B cell (primary cell): Measurements from ENCODE around the gene PTPN20. TPM values are rescaled to one million over a fixed set of nuclear protein-coding genes. Genes with fewer than 3 reads are reported as not detected.

Source experiments
- ATAC-seq: fragments of 200-7000 bp; cut with Tn5 transposase; one replicate; pipeline ENCODE4 v1.10.0; 2021; ENCODE audit warnings: low read depth, mild to moderate bottlenecking, moderate number of reproducible peaks, moderate library complexity
- CTCF ChIA-PET: fragments of 350-600 bp; sonication (Branson Sonifier 250); formaldehyde crosslinking; loops from one replicate; lab custom pipeline; 2021; ENCODE audit warnings: antibody characterized with exemption, inconsistent platforms; lab: Charles Lee
- POLR2A ChIA-PET: fragments of 350-600 bp; sonication (Branson Sonifier 250); formaldehyde crosslinking; loops from one replicate; lab custom pipeline; 2021; ENCODE audit warnings: antibody characterized with exemption; lab: Charles Lee
- DNase-seq: peaks from one replicate; pipeline ENCODE4 v3.0.0; 2013
- H2AFZ ChIP-seq: 2 replicates; pipeline ENCODE4 v1.6.1; 2012; ENCODE audit warnings: mild to moderate bottlenecking, low read depth, low read length; ENCODE audit not compliant: insufficient read depth, poor library complexity, severe bottlenecking
- H3K27ac ChIP-seq, 2 donors: 1 replicate in 1 of 2; 2 replicates in 1 of 2; pipeline ENCODE4 v1.5.1; 2012 to 2013; ENCODE audit warnings: low read length in 2 of 2, mild to moderate bottlenecking in 2 of 2, moderate library complexity in 1 of 2
- H3K27me3 ChIP-seq, 4 experiments: fragments of 200-600 bp in 1 of 4; sonication (generic) in 1 of 4; replicated peaks in 1 of 4; 1 replicate in 2 of 4; 2 replicates in 2 of 4; pipeline versions ENCODE4 v1.6.1 to v1.7.0; 2013 to 2016; ENCODE audit warnings: low read length in 3 of 4, mild to moderate bottlenecking in 2 of 4, mixed read lengths in 1 of 4, moderate library complexity in 1 of 4; ENCODE audit not compliant: insufficient read depth in 4 of 4, control insufficient read depth in 3 of 4; ENCODE audit errors: control extremely low read depth in 1 of 4
- H3K36me3 ChIP-seq, 2 experiments: replicated peaks in 1 of 2; 1 replicate in 1 of 2; 2 replicates in 1 of 2; pipeline versions ENCODE4 v1.6.1 to v1.7.1; 2013; ENCODE audit warnings: low read length in 1 of 2; ENCODE audit not compliant: insufficient read depth in 2 of 2, control insufficient read depth in 1 of 2; ENCODE audit errors: control extremely low read depth in 1 of 2, extremely low read depth in 1 of 2
- H3K4me1 ChIP-seq, 2 donors: fragments of 200-600 bp in 1 of 2; sonication (generic) in 1 of 2; 1 replicate in 1 of 2; 2 replicates in 1 of 2; pipeline versions ENCODE4 v1.5.1 to v1.6.1; 2013 to 2017; ENCODE audit warnings: low read length in 2 of 2; ENCODE audit not compliant: control insufficient read depth in 2 of 2, insufficient read depth in 2 of 2
- H3K4me2 ChIP-seq: replicated peaks from 2 replicates; pipeline ENCODE3; 2012; ENCODE audit warnings: mild to moderate bottlenecking, low read depth, low read length; ENCODE audit not compliant: poor library complexity, severe bottlenecking
- H3K4me3 ChIP-seq, 5 experiments: fragments of 200-600 bp in 1 of 5; sonication (generic) in 1 of 5; 1 replicate in 3 of 5; 2 replicates in 2 of 5; pipeline versions ENCODE4 v1.5.1 to v1.7.0; 2011 to 2016; ENCODE audit warnings: low read length in 4 of 5, mild to moderate bottlenecking in 4 of 5, low read depth in 2 of 5, control low read depth in 1 of 5, moderate library complexity in 1 of 5; ENCODE audit not compliant: insufficient read depth in 1 of 5; ENCODE audit errors: control extremely low read depth in 1 of 5, extremely low read depth in 1 of 5
- H3K79me2 ChIP-seq: fragments of 200-600 bp; sonication (generic); one replicate; pipeline ENCODE4 v1.6.0; 2016; ENCODE audit warnings: low read length; ENCODE audit not compliant: control insufficient read depth, insufficient read depth
- H3K9ac ChIP-seq: fragments of 200-600 bp; sonication (generic); 2 replicates; pipeline ENCODE4 v1.6.1; 2017; ENCODE audit warnings: mild to moderate bottlenecking, low read length, moderate library complexity
- H3K9me3 ChIP-seq, 3 donors: one replicate each; pipeline versions ENCODE4 v1.6.1 to v1.7.1; 2013; ENCODE audit warnings: low read length in 2 of 3; ENCODE audit not compliant: control insufficient read depth in 2 of 3, insufficient read depth in 1 of 3; ENCODE audit errors: control extremely low read depth in 1 of 3
- H4K20me1 ChIP-seq: 2 replicates; pipeline ENCODE4 v1.6.0; 2012; ENCODE audit warnings: mild to moderate bottlenecking, low read length; ENCODE audit not compliant: insufficient read depth, control insufficient read depth, poor library complexity, severe bottlenecking
- H3K27ac Mint-ChIP-seq: one replicate; pipeline ENCODE4 v1.8.0; 2021; ENCODE audit warnings: mixed read lengths
- H3K27me3 Mint-ChIP-seq: one replicate; pipeline ENCODE4 v1.8.0; 2021; ENCODE audit warnings: mixed read lengths
- H3K4me1 Mint-ChIP-seq: one replicate; pipeline ENCODE4 v1.8.0; 2021; ENCODE audit warnings: mixed read lengths
- H3K4me3 Mint-ChIP-seq: one replicate; pipeline ENCODE4 v1.8.0; 2021; ENCODE audit warnings: mixed read lengths
- H3K9me3 Mint-ChIP-seq: one replicate; pipeline ENCODE4 v1.8.0; 2022; ENCODE audit warnings: mixed read lengths; ENCODE audit not compliant: insufficient read depth
- EZH2 ChIP-seq: IDR thresholded peaks from 2 replicates; pipeline ENCODE4 v1.6.1; 2012; ENCODE audit warnings: borderline replicate concordance, low read depth, mild to moderate bottlenecking, moderate library complexity, low read length; ENCODE audit not compliant: insufficient read depth, poor library complexity, severe bottlenecking
- WGBS: methylation state at CpG from one replicate; pipeline ENCODE4 v1.1.5; 2013; ENCODE audit warnings: missing lambda C conversion rate; ENCODE audit not compliant: insufficient coverage; 5-methylcytosine and 5-hydroxymethylcytosine counted together
- intact Hi-C: fragments of 100-400 bp; cut with micrococcal nuclease; formaldehyde crosslinking; loops from one replicate; pipeline ENCODE4 v1.10.0; 2022
- polyA plus RNA-seq: library from polyadenylated mRNA; depleted of rRNA; stranded (reverse); fragments of >200 nt; gene quantifications from 2 replicates; pipeline ENCODE4 v1.2.3, GENCODE V29; 2012
- total RNA-seq, 2 donors: library from RNA; stranded (reverse); fragments of 120-200 nt in 1 of 2; gene quantifications; 1 replicate in 1 of 2; 2 replicates in 1 of 2; pipeline versions ENCODE4 v1.2.3 to v1.2.4, GENCODE V29; 2013 to 2022
- TF ChIP-seq, protein P1 (sequence below): fragments of 200-600 bp; IDR thresholded peaks from one replicate; pipeline ENCODE4 v1.8.0; 2022; ENCODE audit warnings: antibody characterized with exemption, mild to moderate bottlenecking

Gene PTPN20
- total and polyA plus RNA-seq, 2 donors (not counting 1 experiment from before 2014, with no cell fraction given): 0.24 to 4.2 TPM

- H3K36me3 ChIP-seq: no peaks in the 10 kb centered on the region
- H3K79me2 ChIP-seq: no peaks in the 10 kb centered on the region
- no peaks in the 10 kb centered on the region for H3K9me3 Mint-ChIP-seq
- no peak overlapping the region for H3K27ac Mint-ChIP-seq
- no peak for ATAC-seq
- CTCF ChIA-PET: interaction anchor here (0.6 to 9.0 kb wide), 7 partner anchors 10 to 294 kb away, joined by 3 to 201 read pairs (median 5); no protein-coding TSS in a partner anchor
- no peak overlapping the region for H3K27ac ChIP-seq
- DNase-seq: no peak
- TF ChIP-seq, protein P1, sequence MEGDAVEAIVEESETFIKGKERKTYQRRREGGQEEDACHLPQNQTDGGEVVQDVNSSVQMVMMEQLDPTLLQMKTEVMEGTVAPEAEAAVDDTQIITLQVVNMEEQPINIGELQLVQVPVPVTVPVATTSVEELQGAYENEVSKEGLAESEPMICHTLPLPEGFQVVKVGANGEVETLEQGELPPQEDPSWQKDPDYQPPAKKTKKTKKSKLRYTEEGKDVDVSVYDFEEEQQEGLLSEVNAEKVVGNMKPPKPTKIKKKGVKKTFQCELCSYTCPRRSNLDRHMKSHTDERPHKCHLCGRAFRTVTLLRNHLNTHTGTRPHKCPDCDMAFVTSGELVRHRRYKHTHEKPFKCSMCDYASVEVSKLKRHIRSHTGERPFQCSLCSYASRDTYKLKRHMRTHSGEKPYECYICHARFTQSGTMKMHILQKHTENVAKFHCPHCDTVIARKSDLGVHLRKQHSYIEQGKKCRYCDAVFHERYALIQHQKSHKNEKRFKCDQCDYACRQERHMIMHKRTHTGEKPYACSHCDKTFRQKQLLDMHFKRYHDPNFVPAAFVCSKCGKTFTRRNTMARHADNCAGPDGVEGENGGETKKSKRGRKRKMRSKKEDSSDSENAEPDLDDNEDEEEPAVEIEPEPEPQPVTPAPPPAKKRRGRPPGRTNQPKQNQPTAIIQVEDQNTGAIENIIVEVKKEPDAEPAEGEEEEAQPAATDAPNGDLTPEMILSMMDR: no peak
- no peak for TF ChIP-seq EZH2
- H3K4me3 Mint-ChIP-seq: no peak overlapping the region
- H3K9me3 ChIP-seq: no peaks in the 10 kb centered on the region
- no peak overlapping the region for H3K9ac ChIP-seq
- H3K4me1 ChIP-seq: no peaks in the 10 kb centered on the region
- POLR2A ChIA-PET: no interaction called here
- no peaks in the 10 kb centered on the region for H3K27me3 ChIP-seq
- no peaks in the 10 kb centered on the region for H4K20me1 ChIP-seq
- no peak overlapping the region for H2AFZ ChIP-seq
- 85% methylated on average over 13 of the region's 20 CpGs for WGBS
- no peak overlapping the region for H3K4me3 ChIP-seq
- H3K4me1 Mint-ChIP-seq: no peaks in the 10 kb centered on the region
- no peak overlapping the region for H3K4me2 ChIP-seq
- intact Hi-C loops: no loop called here
- peaks cover 3% of the 10 kb centered on the region for H3K27me3 Mint-ChIP-seq
These were observed 135.3 kb downstream of the PTPN20 start for GRCh38 chr10:47046321-47047126.

DNA sequence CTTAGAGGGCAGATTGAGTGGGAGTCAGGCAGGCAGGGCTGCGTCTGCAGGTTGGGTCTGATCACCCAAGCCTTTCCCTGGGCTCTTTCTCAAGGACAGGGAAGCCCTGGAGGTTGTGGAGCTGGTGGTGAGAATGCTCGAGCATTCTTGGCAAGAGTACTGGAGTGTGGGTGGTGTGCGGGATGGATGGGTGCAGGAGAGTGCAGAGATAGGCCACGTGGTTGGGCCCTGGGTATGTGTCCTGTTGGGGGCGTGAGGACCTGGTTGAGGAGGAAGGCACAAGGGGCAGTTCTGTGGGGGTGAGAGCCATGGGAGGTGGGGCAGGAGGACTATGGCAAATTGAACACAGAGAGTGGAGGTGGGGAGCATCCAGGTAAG, 135.9 kb downstream of the PTPN20 start:
- no peaks in the 10 kb centered on the region for H4K20me1 ChIP-seq
- Mint-ChIP-seq H3K27ac (no peak overlapping the region), H3K4me1 (no peaks in the 10 kb centered on the region), H3K9me3 (no peaks in the 10 kb centered on the region), H3K4me3 (no peak overlapping the region), H3K27me3 (peaks cover 3% of the 10 kb centered on the region)
- H3K4me2 ChIP-seq: no peak overlapping the region
- ATAC-seq: no peak
- TF ChIP-seq, protein P1: no peak
- no peak for TF ChIP-seq EZH2
- H3K9ac ChIP-seq: no peak overlapping the region
- no peak overlapping the region for H2AFZ ChIP-seq
- 81% methylated on average over 5 of the region's 5 CpGs for WGBS
- no peak overlapping the region for H3K27ac ChIP-seq
- H3K9me3 ChIP-seq: no peaks in the 10 kb centered on the region
- DNase-seq: no peak
- H3K36me3 ChIP-seq: no peaks in the 10 kb centered on the region
- intact Hi-C loops: no loop called here
- no peaks in the 10 kb centered on the region for H3K27me3 ChIP-seq
- ChIA-PET CTCF (interaction anchor here (0.7 to 9.0 kb wide), 20 partner anchors 8 to 349 kb away, joined by 3 to 201 read pairs (median 4); no protein-coding TSS in a partner anchor), POLR2A (interaction anchor here (0.9 kb wide), 1 partner anchor 265 kb away, joined by 3 read pairs; no protein-coding TSS in a partner anchor)
- H3K4me1 ChIP-seq: no peaks in the 10 kb centered on the region
- H3K4me3 ChIP-seq: no peak overlapping the region
- H3K79me2 ChIP-seq: no peaks in the 10 kb centered on the region
